Astrocyte (in vitro differentiated cells and primary cell): ENCODE data around the gene UBE4A.

Experiments
- CTCF ChIP-seq: IDR thresholded peaks from 2 replicates; pipeline ENCODE4 v1.5.1; 2011; ENCODE audit warnings: low read depth, mild to moderate bottlenecking, inconsistent platforms, low read length, moderate library complexity; ENCODE audit not compliant: insufficient read depth
- EZH2 ChIP-seq: IDR thresholded peaks from 2 replicates; pipeline ENCODE4 v1.6.1; 2012; ENCODE audit warnings: mild to moderate bottlenecking, low read length, inconsistent platforms; ENCODE audit not compliant: insufficient read depth

DNA sequence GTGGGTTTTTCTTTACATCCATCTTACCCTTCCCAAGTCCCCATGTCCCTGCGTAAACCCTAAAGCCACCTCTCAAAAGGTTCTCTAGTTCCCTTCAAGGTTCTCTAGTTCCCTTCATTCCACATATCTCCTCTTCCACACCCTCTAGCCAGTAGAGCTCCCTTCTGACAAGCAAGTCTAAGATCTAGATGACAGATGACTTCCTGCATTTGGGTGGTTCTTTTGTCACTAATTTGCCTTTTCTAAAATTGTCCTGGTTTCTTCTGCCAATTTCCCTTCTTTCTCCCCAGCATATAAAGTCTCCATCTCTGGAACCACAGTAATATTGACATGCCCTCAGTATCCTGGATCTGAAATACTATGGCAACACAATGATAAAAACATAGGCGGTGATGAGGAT lies 47.1 kb upstream of the UBE4A start:
- TF ChIP-seq CTCF (no peak), EZH2 (no peak)
